D341Med (cell line): Measurements from ENCODE around the gene LIME1.
"Not testable (repeated sequence)": the region's sequence is repeated elsewhere in the genome, so short reads cannot be mapped to it uniquely, and the experiment has no call there.

ENCODE experiments used
- DNase-seq: peaks from one replicate; pipeline ENCODE4 v3.0.0; 2012; ENCODE audit warnings: low spot score

The LIME1 gene

DNA sequence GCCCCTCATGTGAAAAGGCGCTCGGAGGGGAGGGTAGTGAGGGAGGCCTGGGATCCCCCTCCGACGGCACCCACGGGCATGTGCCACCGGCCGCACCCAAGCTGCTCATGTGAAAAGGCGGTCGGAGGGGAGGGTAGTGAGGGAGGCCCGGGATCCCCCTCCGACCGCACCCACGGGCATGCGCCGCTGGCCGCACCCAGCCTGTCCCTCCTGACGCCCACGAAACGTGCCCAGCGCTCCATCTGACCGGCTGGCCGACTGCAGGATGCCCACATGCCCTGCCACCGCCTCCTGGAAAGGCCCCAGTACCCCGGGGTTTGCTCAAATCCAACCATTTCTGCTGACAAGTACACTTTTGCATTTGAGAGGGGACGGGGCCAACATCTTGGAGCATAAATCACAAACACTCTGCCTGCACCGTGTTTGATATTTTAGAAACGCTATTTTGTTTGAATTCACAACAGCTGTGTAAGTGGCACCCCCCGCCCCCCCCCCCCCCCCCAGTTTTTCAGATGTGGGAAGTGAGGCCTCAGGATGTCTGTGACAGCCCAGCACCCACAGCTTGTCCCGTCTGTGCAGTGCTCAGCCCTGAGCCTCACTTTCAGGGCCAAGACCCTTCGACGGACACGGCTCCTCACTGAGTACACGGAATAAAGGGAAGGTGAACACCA lies 37.2 kb downstream of the LIME1 start:
- DNase-seq, result peak; percentile 28

DNA sequence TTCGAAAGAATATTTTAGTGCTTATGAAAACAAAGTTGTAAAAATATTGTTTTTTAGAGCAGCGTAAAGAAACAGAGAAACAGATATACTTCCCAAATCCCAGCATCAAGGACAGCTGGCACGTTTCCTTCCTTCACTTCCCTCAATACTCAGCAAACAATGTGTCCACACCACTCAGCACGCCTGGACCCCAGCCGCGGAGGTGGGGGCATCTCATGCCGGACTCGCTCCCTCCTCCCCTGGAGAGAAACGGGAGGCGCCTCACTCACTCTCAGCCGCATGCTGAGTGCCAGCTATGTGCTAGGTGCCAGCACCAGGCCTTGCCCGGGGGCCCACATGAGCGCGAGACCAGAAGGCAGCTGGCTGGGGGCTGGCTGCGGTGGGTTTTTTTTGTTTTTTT lies 37.8 kb downstream of the LIME1 start:
- DNase-seq, result peak; percentile 42

DNA sequence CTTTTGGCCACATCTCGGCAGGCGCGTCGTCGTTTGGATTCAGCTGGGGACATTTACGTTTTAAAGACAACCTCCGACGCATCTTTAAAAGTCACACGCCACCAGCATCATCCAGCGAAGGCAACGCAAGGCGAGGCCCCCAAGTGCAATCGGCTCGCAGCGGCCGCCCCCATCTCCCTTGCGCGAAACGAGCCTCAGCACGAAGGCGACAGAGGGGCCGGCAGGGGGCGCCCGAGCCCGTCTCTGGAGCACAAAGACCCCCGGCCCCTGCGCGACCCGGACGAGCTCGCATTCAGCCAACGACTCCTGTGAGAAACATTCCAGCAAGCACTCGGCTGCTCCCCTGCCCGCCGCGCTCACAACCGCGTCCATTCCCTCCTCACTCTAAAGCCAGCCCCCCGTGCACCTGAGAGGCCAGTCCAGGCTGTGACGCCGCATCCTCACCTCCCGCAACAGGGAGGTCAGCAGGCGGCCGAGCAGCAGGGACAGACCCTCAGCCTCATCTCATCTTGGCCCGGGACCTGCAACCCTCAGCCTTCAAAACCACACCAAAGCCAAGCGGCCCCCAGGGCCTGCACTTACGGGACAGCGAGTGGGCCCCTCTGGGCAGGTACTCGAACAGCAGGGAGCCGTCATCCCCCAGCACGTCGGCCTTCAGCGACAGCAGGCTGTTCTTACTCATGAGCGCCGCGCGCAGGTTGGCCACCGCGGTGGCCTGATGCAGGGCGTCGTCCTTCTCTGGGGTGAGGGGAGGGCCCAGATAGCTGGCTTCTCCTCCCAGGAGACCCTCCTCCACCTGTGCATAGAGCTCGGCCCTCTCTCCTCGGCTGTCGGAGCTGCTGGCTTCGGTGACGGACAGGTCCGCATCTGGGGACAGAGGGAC lies 38.9 kb downstream of the LIME1 start:
- DNase-seq, result peak; percentile 87

DNA sequence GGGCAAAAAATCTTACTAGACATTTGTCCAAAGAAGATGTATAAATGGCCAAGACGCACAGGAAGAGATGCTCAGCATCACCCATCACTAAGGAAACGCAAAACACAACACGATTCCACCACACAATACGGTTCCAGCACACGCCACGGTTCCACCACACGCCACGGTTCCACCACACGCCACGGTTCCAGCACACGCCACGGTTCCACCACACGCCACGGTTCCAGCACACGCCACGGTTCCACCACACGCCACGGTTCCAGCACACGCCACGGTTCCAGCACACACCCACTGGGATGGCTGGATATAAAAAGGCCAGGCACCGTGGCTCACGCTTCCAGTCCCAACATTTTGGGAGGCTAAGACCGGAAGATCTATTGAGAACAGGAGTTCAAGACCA lies 40.4 kb downstream of the LIME1 start:
- DNase-seq, result not testable (repeated sequence)

DNA sequence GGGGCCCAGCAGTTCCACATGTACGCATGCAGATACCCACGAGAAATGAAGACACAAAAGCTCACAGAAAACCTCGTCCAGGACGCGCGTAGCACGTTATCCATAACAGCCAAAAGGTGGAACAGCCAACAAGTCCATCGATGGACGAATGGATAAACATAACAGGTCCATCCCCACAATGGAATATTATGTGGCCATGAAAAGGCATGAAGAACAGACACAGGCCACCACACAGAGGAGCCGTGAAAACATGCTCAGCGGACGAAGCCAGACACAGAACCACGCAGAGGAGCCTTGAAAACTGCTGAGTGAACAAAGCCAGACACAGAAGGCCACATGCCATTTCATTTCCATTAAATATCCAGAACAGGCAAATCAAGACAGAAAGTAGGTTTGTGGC lies 41.1 kb downstream of the LIME1 start:
- DNase-seq, result peak; percentile 3

DNA sequence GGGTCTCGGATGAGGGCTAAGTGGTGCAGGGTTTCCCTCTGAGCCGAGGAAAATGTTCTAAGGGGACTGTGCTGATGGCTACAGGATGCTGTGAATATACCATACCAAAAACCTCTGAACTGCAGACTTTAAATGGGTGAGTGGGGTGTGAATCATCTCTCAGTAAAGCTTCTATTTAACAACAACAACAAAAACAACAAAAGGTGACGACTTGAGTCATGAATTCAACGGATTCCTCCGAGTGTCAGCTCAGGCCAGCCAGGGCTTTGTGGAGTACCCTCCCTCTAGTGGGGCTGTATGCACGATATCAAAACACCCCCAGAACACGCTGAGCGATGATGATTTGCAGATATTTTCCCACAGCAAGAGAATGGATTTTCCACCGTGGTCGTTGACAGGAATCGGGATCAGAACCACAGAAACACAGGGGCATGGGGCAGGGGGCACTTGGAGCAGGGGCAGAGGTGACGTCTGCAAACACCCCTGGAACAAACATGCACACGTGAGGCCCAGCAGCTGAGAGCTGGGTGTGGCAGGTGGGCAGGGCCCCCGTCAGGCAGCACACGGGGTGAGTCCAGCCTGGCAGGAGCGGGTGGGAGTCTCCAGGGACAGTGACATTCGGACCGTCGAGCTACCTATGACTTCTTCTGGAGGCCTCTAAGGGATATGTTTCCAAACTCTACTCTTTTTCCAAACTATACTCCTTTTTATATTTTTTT lies 41.7 kb downstream of the LIME1 start:
- DNase-seq, result no peak

DNA sequence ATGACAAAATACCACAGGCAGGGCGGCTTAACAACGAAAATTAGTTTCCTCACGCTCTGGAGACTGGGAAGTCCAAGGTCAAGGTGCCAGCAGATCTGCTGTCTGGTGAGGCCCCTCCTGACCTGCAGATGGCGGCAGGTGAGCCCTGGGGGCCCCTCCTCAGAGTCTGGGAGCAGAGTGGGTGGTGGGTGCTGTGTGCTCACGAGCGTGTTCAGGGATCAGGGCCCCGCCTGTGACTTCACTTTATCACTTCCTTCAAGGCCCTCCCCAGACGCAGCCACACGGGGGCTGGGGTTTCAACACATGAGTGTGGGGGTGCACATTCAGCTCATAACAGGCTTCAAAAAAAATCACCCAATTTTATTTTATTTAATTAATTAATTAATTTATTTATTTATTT lies 42.4 kb downstream of the LIME1 start:
- no peak for DNase-seq

DNA sequence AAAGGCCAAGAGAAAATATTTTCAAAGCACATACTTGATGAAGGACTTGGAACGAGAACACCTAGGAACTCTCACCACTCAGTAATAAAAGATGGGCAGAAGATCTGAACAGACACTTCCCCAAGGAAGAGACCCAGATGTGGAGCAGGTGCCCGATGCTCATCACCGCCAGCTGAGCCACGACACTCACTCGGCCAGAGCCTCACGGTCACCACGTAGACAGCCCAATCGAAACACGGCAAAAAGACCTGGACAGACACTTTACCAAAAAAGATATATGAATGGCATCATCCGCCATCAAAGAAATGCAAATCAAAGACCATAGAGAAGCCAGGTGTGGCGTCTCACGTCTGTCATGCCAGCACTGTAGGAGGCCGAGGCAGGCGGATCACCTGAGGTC lies 44.7 kb downstream of the LIME1 start:
- peak; percentile 4 for DNase-seq

DNA sequence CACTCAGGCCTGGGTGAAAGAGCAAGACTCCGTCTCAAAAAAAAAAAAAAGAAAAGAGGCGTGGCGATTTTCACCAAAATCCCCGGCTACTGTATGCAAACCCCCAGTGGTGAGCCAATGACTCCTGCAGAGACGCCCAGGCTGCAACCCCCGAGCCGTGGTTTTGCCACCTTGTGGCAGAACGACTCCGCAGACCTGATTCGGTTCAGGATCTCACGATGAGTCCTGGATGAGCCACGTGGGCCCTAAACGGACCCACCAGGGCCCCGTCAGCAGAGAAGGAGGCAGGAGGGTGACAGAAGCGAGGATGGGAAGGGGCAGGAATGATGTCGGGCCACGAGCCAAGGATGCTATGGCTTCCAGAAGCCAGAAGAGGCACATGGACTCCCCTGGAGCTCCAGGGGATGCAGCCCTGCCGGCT lies 45.6 kb downstream of the LIME1 start:
- DNase-seq, result peak; percentile 62

DNA sequence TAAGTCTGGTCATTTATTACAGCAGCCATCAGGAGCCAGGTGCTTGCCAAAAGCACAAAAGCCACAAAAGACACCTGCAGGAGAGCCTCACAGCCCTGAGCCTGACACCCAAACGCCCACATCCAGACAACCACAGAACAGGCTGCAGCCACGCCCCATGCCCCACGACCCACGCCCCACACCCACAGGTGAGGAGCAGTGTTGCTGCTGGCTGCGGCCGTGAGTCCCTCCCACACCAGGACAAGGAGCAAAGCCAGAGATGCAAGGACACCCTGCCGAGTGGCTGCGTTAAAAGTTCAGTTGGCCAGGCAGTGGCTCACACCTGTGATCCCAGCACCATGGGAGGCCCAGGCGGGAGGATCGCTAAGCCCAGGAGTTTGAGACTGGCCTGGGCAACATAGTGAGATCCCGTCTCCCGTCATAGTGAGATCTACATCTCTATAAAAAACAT lies 46.1 kb downstream of the LIME1 start:
- DNase-seq, result no peak

DNA sequence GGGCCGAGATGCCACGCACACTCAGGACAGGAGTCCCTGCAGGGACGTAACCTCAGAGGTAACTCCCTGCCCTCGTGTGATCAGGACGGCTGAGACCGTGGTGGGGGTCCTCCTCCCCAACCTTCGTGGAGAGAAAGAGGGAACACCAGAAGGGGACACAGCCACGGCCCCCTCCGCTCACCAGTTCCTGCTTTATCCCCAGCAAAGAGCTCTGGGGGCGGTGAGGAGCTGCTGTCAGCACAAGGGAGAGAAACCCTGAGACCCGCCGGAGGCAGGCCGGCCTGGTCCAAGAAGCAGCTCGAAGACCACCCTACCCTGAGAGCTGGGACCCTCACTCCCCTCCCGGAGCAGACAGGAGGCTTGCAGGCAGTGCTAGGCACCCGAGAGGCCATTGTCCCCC lies 47.5 kb downstream of the LIME1 start:
- peak; percentile 14 for DNase-seq

DNA sequence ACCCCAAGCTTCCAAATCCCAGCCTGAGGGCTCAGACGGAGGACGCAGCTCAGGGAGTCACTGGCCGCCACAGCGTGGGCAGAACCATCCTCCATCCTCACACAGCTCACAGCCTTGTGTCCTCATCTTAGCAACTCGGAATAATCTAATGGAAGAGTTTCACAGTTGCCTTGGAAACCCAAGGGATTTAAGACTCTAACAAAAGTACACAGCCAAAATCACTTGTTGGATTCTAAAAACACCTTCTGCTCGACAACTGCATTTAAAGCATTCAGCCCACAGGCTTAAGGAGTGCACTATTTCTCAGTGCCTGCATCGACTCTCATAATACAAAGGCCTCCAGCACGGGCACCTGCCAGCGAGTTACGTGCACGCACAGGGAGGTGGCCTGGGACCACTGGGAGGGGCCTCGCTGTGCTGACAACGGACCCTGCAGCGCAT lies 49.2 kb downstream of the LIME1 start:
- peak; percentile 8 for DNase-seq

DNA sequence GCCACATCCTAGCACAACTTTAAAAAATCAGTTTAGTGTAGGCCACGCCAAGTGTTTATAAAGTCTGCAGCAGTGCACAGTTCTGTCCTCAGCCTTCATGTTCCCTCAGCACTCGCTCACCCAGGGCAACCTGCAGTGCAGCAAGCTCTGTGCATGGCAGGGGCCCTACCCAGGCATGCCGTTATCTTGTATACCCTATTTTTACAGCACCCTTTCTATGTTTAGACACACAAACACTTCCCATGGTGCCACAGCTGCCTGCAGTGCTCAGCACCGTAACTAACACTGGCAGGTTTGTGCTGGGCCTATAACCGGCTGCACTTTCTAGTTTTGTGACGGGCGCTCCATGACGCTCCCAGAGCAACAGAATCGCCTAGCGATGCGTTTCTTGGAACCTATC lies 50.8 kb downstream of the LIME1 start:
- no peak for DNase-seq

DNA sequence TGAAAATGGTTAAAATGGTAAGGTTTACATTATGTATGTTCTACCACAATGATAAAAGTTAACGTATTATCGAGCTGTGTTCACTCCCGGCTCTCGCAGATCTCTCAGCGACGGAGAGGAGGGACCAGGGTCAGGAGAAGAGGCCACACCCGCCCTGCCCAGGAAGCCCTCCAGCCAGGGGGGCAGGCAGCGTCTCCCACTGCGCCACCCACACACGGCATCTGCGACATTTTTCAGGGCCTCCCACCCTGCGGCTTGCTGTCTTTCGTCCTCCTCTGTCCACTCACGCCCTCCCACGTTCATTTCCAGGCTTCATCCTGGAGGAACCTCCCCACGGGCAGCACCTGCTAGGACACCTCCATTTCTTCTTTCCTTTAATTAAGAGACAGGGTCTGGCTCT lies 51.3 kb downstream of the LIME1 start:
- no peak for DNase-seq
